ENCODE data around the gene PLAAT1.
A peak's percentile ranks its signal among the peaks of the same experiment; 100 is the strongest.

PLAAT1 gene

DNA sequence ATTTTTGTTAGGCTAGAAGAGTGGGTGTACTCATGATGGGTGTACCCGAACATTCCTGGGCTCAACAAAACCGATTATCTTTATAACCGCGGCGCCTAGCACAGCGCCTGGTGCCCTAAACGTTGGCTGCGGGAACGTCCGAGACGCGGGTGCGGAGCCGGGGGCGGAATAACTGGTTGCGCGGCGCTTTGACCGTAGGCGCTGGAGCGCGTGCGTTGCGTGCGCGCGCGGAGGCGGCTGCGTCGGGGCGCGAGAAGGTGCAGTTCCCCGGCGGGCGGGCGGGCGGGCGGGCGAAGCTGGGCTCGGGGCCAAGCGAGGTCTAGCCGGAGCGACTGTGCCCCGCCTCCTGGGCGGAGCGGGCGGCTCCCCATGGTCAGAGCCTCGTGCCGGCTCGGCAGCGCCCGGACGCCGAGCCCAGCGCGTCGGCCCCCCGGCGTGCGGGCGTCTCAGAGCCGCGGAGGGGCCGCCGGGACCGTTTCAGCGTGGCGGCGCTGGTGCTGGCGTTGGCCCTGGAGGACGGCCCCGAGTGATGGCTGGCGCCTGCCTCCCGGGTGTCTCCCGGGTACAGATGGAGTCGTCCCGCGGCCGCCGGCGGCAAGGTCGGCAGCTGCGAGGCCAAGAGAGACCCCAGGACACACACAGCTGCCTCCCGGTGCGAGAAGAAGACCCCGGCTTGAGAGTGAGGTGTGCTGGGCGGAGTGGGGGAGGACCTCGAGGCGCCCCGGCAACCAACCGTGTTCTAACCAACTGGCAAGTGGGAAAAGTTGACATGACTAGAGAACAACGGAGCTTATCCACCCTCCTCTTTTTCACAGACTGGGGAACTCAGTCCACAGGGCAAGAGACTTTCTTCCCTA lies at the start of gene PLAAT1:
Gene PLAAT1 (plus strand): TSS at position 373 of the 857 bp plus-strand sequence. CDS start 14,429 bp downstream, outside the sequence.
- no peak within 1 kb of the TSS for H3K27ac ChIP-seq (ENCODE audit: poor library complexity, severe bottlenecking)
- no peaks in the 10 kb centered on the region for H3K4me1 ChIP-seq (ENCODE audit: insufficient read depth, poor library complexity, severe bottlenecking)
- ATAC-seq (ENCODE audit: low read depth) (peak; percentile 81), DNase-seq (ENCODE audit: low spot score) (peak; percentile 62)
- H3K27me3 ChIP-seq (ENCODE audit: insufficient read depth, poor library complexity, severe bottlenecking): peaks cover 5% of the 10 kb centered on the region
- H3K4me3 ChIP-seq (ENCODE audit: severe bottlenecking): peak within 1 kb of the TSS; percentile 33
- no peaks in the 10 kb centered on the region for H3K9me3 ChIP-seq (ENCODE audit: severe bottlenecking)
- TF ChIP-seq, protein P1, sequence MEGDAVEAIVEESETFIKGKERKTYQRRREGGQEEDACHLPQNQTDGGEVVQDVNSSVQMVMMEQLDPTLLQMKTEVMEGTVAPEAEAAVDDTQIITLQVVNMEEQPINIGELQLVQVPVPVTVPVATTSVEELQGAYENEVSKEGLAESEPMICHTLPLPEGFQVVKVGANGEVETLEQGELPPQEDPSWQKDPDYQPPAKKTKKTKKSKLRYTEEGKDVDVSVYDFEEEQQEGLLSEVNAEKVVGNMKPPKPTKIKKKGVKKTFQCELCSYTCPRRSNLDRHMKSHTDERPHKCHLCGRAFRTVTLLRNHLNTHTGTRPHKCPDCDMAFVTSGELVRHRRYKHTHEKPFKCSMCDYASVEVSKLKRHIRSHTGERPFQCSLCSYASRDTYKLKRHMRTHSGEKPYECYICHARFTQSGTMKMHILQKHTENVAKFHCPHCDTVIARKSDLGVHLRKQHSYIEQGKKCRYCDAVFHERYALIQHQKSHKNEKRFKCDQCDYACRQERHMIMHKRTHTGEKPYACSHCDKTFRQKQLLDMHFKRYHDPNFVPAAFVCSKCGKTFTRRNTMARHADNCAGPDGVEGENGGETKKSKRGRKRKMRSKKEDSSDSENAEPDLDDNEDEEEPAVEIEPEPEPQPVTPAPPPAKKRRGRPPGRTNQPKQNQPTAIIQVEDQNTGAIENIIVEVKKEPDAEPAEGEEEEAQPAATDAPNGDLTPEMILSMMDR (IDR thresholded peaks at IDR 0.05; ENCODE audit: poor library complexity, severe bottlenecking): no peak
- H3K36me3 ChIP-seq (ENCODE audit: low read depth): no peaks in the 10 kb centered on the region

DNA sequence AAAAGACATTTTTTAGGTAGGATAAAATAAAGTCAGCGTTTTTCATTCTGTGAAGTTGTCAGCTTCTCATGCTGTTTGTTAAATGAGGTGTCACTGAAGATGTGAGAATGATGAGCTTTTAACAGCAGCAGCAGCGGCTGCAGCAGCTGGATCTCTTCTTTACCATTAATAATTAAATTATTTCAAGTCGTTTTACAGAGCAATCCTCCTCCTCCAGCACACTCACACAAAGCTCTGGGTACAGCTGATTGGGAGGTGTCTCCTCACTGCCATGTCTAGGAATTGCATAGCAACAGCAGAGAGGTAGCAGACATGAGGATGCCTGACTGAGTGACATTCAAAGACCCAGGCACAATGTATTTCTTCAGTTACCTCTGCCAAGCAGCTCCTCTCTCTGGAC lies 46.7 kb upstream of the PLAAT1 start:
- H3K36me3 ChIP-seq (ENCODE audit: low read depth): no peaks in the 10 kb centered on the region
- no peak overlapping the region for H3K4me3 ChIP-seq (ENCODE audit: severe bottlenecking)
- DNase-seq (ENCODE audit: low spot score) (no peak), ATAC-seq (ENCODE audit: low read depth) (no peak)
- no peaks in the 10 kb centered on the region for H3K9me3 ChIP-seq (ENCODE audit: severe bottlenecking)
- H3K27me3 ChIP-seq (ENCODE audit: insufficient read depth, poor library complexity, severe bottlenecking): no peaks in the 10 kb centered on the region
- no peak overlapping the region for H3K27ac ChIP-seq (ENCODE audit: poor library complexity, severe bottlenecking)
- TF ChIP-seq, protein P1 (IDR thresholded peaks at IDR 0.05; ENCODE audit: poor library complexity, severe bottlenecking): no peak
- no peaks in the 10 kb centered on the region for H3K4me1 ChIP-seq (ENCODE audit: insufficient read depth, poor library complexity, severe bottlenecking)

DNA sequence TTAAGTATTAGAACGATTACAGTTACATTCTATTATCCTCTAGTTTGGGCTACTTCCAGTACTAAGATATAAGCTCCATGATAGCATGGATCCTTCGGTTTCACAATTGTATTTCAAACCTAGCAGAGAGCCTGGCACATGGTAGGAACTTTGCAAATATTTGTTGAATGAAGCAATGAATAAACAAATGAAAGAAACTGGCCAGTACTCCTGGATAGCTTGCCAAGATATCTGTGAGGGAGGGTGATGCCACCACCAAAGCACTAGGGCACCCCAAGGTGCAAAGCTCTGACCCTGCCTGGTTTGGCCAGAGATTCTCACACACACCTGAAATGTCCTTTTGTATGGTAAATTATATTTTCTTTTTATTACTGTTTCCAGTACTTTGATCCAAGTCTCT lies 44.3 kb upstream of the PLAAT1 start:
- Histone ChIP-seq H3K36me3 (ENCODE audit: low read depth) (no peaks in the 10 kb centered on the region), H3K4me3 (ENCODE audit: severe bottlenecking) (no peak overlapping the region), H3K9me3 (ENCODE audit: severe bottlenecking) (no peaks in the 10 kb centered on the region), H3K27me3 (ENCODE audit: insufficient read depth, poor library complexity, severe bottlenecking) (peaks cover 4% of the 10 kb centered on the region), H3K4me1 (ENCODE audit: insufficient read depth, poor library complexity, severe bottlenecking) (no peaks in the 10 kb centered on the region), H3K27ac (ENCODE audit: poor library complexity, severe bottlenecking) (no peak overlapping the region)
- DNase-seq (ENCODE audit: low spot score): no peak
- TF ChIP-seq, protein P1 (IDR thresholded peaks at IDR 0.05; ENCODE audit: poor library complexity, severe bottlenecking): no peak
- ATAC-seq (ENCODE audit: low read depth): no peak

DNA sequence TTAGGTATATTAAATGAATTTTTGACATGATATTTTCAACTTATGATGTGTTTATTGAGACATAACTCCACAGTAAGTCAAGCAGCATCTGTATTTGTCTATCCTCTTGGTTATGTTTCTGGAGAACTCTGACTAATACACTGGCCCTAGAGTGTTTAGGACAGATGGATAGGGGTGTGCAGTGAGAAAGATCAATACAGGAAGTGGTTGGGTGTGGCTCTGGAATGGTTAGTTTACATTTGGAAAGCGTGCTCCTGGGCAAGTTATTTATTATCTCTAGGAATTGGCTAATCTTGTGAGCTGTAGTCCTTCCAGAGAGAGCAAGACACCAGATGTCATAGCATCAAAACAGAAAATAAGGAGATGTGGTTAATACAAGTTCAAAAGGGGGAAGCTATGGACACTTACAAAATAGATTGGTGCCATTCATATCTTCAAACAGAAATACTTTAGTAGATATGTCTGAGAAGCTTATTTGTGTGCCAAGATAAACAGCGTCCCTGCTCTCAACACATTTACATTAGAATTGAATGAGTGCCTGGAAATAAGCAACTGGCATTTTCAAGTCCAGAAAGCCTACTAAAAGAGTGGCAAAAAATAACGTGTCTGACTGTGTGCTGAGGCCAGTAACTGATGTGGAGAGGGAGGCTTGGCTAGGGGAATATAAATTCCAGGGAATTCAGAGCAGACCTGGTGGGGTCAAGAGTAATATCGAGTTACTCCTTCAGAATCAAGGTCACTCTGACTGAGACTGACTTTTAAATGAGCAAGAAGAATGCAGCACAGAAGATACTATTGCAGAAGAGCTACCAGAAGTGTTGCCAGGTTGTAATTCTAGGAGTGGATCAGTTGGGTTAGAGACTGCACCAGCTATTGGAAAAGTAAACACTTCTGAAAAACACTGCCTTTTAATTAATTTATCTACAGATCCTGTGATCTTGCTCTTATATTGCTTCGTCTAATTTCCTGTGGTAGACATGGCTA lies 33.4 kb upstream of the PLAAT1 start:
- no peaks in the 10 kb centered on the region for H3K4me1 ChIP-seq (ENCODE audit: insufficient read depth, poor library complexity, severe bottlenecking)
- no peaks in the 10 kb centered on the region for H3K9me3 ChIP-seq (ENCODE audit: severe bottlenecking)
- TF ChIP-seq, protein P1 (IDR thresholded peaks at IDR 0.05; ENCODE audit: poor library complexity, severe bottlenecking): no peak
- peak; percentile 58; the same call in 2 of the 3 replicates for ATAC-seq (ENCODE audit: low read depth)
- H3K27me3 ChIP-seq (ENCODE audit: insufficient read depth, poor library complexity, severe bottlenecking): no peaks in the 10 kb centered on the region
- no peak overlapping the region for H3K27ac ChIP-seq (ENCODE audit: poor library complexity, severe bottlenecking)
- no peak overlapping the region for H3K4me3 ChIP-seq (ENCODE audit: severe bottlenecking)
- no peaks in the 10 kb centered on the region for H3K36me3 ChIP-seq (ENCODE audit: low read depth)
- DNase-seq (ENCODE audit: low spot score): no peak
